ENCODE data around the gene ARL6IP1.
"Not testable (repeated sequence)": the region's sequence is repeated elsewhere in the genome, so short reads cannot be mapped to it uniquely, and the experiment has no call there.

The ARL6IP1 gene

DNA sequence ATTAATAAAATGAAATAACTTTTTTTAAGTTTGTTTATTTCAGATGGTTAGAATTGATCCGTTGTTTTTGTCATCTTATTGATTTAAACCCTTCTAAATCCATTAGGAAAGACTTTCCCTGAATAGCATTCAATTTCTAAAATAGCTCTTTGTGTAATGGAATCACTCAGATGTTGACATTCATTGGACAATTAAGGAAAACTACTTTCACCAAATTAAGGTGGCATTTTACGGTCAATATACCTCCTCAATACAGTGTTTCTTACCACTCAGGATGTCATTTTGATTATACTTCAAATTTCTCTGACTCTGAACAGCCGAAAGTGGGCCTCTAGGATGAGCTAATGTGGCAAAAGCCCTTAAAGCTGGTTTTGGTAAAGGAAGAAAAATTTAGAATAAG, 1.8 kb downstream of the ARL6IP1 start:
- no peak for DNase-seq (ENCODE audit: low spot score)

GRCh38 chr16:18797746-18798145, 3.6 kb downstream of the ARL6IP1 start:
- no peak for DNase-seq (ENCODE audit: low spot score)

GRCh38 chr16:18796377-18796776, 5.0 kb downstream of the ARL6IP1 start:
- DNase-seq (ENCODE audit: low spot score) = no peak

- DNase-seq (ENCODE audit: low spot score) = no peak
Measured at GRCh38 chr16:18792836-18793433, 8.4 kb downstream of the ARL6IP1 start.

- DNase-seq (ENCODE audit: low spot score) = peak; percentile 96
Measured at GRCh38 chr16:18789850-18790706, 11.3 kb downstream of the ARL6IP1 start, which contains the start of gene RPS15A. Gene RPS15A, minus strand, starts transcription at chr16:18790334. Its CDS starts 1,221 bp downstream, at chr16:18789113.

GRCh38 chr16:18789515-18789849, 11.9 kb downstream of the ARL6IP1 start:
- no peak for DNase-seq (ENCODE audit: low spot score)

DNA sequence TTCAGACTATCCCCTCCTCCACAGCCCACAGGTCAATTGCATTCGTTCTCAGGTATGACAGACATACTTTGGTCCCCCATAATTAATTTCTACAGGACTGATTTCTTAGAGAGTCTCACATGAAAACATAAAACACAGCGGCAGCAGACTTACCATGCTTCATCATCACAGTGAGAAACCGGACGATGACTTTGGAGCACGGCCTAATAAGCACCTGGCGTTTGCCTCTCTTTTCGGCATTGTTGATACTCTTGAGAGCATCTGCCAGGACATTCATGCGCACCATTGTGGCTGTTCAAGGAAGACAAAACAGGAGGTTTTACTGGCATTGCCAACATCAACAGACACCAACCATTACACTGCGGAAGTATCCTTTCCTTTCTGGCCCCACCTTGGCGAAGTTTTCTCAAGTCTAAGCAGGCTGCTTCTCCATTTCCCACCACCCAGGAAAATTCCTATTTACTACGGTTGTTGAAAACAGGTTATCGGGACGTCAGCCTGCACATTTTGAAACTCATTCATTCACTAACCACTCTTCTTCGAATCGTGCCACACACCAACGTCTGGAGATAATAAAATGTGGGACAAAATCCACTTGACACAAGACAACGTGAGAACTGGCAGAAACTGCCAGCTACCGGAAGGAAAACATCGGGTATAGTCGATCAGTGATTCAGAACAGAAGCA, 12.4 kb downstream of the ARL6IP1 start:
- no peak for DNase-seq (ENCODE audit: low spot score)

DNA sequence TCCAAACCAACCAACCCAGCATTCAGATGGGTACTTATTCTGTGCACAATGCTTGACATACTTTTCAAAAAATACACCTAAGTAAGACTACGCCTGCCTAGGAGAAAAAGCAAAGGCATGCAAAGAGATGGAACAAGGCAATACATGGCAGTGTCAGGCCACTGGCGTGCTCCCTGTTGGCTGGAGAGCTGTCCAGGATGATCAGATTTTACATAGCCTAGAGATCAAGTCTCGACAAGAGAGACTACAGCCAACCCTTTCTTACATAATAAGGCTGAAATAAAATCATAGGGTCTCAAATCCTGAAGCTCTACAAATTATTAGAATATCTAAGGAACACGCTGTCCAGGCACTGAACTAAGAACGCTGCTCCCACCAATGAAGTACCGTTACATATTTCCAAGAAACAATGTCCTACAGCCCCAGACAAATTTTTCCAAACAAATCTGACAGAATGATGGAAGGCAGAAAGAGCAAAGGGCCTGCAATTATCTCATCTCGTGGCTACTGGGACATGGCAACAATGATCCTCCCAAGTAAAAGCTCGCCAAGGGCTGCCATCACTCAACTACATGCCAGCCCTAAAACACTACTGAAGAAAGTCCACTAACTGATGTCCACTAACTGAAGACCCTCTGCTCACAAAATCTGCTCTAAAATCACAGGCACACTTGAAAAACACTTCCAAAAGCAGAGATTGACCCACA, 16.3 kb downstream of the ARL6IP1 start:
- no peak for DNase-seq (ENCODE audit: low spot score)

DNA sequence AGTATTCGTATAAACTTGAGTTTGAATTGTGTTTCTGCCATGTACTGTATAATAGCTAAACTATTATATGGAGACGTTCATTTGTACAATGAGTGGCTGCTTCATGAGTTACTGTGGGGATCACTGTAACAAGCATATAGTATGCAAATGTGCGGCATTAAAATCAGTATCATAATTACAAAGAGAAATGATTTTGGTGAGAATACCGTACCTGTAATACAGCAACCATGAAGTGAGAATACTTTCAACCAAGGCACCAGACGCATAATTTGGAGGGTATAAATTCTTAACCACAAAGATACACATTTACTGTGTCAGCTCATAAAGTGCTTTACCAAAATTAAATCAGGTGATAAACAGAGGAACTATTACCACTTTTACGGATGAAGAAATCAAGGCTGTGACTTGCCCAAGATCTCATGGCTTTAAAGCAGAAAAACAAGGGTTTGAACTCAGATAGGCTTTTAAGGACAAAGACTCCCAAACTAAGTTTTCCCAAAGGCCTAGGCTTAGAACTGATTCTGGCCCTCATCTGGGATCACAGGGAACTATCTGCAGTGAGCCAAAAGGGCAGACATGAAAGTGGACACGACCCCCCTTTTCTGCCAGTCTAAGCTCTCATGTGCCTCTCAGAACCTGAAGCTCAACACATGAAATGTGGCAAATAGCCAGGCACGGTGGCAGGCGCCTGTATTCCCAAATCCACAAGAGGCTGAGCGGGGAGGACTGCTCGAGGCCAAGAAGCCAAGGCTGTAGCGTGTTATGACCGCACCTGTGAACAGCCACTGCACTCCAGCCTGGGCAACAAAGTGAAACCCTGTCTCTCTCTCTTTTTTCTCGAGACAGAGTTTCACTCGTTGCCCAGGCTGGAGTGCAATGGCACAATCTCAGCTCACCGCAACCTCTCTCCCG, 17.7 kb downstream of the ARL6IP1 start:
- no peak for DNase-seq (ENCODE audit: low spot score)

- DNase-seq (ENCODE audit: low spot score) = no peak
Measured at GRCh38 chr16:18782697-18783429, 18.5 kb downstream of the ARL6IP1 start.

GRCh38 chr16:18781232-18781631, 20.1 kb downstream of the ARL6IP1 start:
- not testable (repeated sequence) for DNase-seq (ENCODE audit: low spot score)

DNA sequence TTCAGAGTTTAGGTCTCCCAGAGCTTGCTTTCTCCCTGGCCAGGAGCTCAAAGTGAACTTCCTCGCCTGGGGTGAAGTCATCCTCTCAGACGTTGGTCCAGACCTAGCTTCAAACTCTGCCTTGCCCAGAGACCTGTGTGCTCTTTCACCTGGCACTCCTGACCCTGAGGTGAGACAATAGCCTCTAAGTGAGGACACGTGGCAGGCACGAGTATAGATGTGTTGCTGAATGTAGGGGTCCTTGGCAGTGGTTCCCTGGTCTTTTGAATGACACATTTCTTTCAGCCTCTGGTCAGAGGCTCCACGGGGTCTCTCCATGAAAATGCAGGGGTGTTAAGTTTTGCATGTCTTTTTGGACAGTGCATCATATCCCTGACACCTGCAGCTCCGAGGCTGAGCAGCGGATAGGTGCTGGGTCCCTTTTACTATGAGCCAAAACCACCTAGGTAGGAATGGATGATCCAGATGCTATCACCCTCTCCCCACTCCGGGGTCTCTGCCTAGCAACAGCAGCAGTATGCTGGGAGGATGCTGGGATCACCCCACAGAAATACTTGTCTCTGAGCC, 20.8 kb downstream of the ARL6IP1 start:
- DNase-seq (ENCODE audit: low spot score) = not testable (repeated sequence)

DNA sequence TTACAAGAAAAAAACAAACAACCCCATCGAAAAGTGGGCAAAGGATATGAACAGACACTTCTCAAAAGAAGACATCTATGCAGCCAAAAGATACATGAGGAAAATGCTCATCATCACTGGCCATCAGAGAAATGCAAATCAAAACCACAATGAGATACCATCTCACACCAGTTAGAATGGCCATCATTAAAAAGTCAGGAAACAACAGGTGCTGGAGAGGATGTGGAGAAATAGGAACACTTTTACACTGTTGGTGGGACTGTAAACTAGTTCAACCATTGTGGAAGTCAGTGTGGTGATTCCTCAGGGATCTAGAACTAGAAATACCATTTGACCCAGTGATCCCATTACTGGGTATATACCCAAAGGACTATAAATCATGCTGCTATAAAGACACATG, 23.7 kb downstream of the ARL6IP1 start:
- not testable (repeated sequence) for DNase-seq (ENCODE audit: low spot score)

DNA sequence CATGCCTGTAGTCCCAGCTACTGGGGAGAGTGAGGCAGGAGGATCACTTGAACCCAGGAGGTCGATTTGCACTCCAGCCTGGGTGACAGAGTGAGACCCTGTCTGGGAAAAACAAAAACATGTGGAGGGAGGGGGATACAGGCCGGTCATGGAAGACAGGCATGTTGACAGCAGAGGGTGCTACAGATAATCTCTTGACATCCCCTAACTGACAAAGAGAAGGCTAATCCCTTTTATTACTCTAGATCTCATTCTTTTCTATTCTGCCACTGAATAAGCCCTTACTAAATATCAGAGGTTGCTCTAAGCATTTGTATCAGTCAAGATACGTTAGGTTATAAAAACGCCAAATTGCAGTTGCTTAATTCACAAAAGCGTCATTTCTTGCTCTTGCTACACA, 25.0 kb downstream of the ARL6IP1 start:
- not testable (repeated sequence) for DNase-seq (ENCODE audit: low spot score)

DNA sequence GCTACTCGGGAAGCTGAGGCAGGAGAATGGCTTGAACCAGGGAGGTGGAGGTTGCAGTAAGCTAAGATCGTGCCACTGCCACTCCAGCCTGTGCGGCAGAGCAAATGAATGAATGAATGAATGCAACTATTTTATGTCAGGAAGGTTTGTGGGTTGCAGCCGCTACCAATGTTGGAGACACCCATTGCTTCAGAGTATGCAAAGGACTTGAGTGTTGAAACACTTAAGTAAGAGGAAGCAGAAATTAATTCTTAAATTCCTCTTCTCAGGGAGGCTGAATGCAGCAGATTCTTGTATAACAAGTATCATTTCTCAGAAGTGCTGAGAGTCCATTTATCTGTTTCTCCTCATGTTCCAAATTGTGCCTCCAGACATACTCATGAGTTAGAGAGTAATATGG, 26.7 kb downstream of the ARL6IP1 start:
- DNase-seq (ENCODE audit: low spot score) = not testable (repeated sequence)

- DNase-seq (ENCODE audit: low spot score) = not testable (repeated sequence)
Measured at GRCh38 chr16:18772171-18772570, 29.2 kb downstream of the ARL6IP1 start.

- not testable (repeated sequence) for DNase-seq (ENCODE audit: low spot score)
Measured at GRCh38 chr16:18770336-18770962, 30.9 kb downstream of the ARL6IP1 start.

- DNase-seq (ENCODE audit: low spot score) = not testable (repeated sequence)
Measured at GRCh38 chr16:18767217-18767616, 34.1 kb downstream of the ARL6IP1 start.

GRCh38 chr16:18762713-18763112, 38.6 kb downstream of the ARL6IP1 start:
- not testable (repeated sequence) for DNase-seq (ENCODE audit: low spot score)
